Measurements from ENCODE around the gene THAP3. TPM values are rescaled to one million over a fixed set of nuclear protein-coding genes. Genes with fewer than 3 reads are reported as not detected.
A peak's percentile ranks its signal among the peaks of the same experiment; 100 is the strongest.

The THAP3 gene
- total and polyA plus RNA-seq, 9 of the 15 experiments (the other 6 are each of a cell fraction or from before 2014, with no cell fraction given), result 1.9 to 31.2 (median 18.2) TPM

DNA sequence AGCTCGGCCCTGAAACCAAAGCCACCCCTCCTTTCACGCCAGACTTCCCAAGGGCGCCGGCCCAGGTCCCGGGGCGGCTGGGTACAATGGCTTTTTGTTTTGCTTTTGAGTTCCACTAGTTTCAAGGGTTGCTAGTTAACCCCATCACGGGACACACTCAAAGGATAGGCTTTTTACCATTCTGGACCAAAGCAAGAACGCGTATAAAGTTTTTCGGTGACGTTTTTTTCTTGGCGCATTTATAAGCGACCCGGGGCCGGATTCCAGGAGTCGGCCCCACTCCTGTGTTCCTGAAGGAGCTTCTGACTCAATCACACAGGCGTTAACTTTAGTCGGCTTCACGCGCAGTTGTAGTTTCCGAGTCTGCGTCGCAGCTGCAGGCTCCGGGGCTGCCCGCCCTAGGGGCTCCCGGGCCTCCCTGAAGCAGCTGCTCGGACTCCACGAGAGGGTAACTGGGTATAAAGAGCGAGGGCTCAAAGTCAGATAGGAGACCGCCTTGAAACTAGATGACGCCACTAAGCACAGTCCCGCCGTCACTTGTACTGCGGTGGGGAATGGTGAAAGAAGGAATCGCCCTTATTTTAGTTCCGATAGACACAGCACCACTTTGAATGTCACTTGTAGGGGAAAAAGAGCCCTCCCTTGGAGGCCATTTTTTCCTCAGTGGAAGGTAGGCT lies 21.3 kb upstream of the THAP3 start (continued):
- TF ChIP-seq PHF21A (IDR thresholded peaks at IDR 0.05; ENCODE audit: borderline replicate concordance, low read depth) (no peak), KLF6 (CRISPR knock-in tag; IDR thresholded peaks at IDR 0.05; ENCODE audit: borderline replicate concordance) (no peak), PHB2 (IDR thresholded peaks at IDR 0.05; ENCODE audit: low read depth) (no peak), SUPT5H (IDR thresholded peaks at IDR 0.05) (0 out of 2 replicates have a peak, but pooled peaks have one; percentile 78), CEBPG (CRISPR knock-in tag; IDR thresholded peaks at IDR 0.05) (no peak), CEBPG (tag; conservative IDR thresholded peaks at IDR 0.05 in 1 of 2, IDR thresholded peaks at IDR 0.05 in 1 of 2) (no peak), KDM2B (CRISPR knock-in tag; IDR thresholded peaks at IDR 0.05) (0 out of 2 replicates have a peak, but pooled peaks have one; percentile 39), RBFOX2 (IDR thresholded peaks at IDR 0.05; ENCODE audit: low read depth, low read length) (peak; percentile 49), RBM17 (IDR thresholded peaks at IDR 0.05; ENCODE audit: borderline replicate concordance, low read depth, low read length) (no peak), ATF3 (IDR thresholded peaks at IDR 0.05) (peak; percentile 38; the same call in 1 of the 2 replicates), ATF3 (CRISPR knock-in tag; conservative IDR thresholded peaks at IDR 0.05) (no peak), NR3C1 (CRISPR knock-in tag; IDR thresholded peaks at IDR 0.05) (no peak), BRF2 (IDR thresholded peaks at IDR 0.05; ENCODE audit: borderline replicate concordance, insufficient read depth, insufficient read length) (no peak), CHD2 (IDR thresholded peaks at IDR 0.05; ENCODE audit: low read depth, low read length) (0 out of 2 replicates have a peak, but pooled peaks have one; percentile 20), RBBP5 (IDR thresholded peaks at IDR 0.05; ENCODE audit: borderline replicate concordance, insufficient read depth, low read length, poor library complexity, severe bottlenecking) (peak; percentile 63), HMBOX1 (IDR thresholded peaks at IDR 0.05) (peak; percentile 83), NCOA1 (IDR thresholded peaks at IDR 0.05; ENCODE audit: low read depth) (no peak)
- TF ChIP-seq, protein P1, sequence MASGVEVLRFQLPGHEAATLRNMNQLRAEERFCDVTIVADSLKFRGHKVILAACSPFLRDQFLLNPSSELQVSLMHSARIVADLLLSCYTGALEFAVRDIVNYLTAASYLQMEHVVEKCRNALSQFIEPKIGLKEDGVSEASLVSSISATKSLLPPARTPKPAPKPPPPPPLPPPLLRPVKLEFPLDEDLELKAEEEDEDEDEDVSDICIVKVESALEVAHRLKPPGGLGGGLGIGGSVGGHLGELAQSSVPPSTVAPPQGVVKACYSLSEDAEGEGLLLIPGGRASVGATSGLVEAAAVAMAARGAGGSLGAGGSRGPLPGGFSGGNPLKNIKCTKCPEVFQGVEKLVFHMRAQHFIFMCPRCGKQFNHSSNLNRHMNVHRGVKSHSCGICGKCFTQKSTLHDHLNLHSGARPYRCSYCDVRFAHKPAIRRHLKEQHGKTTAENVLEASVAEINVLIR (CRISPR knock-in tag; IDR thresholded peaks at IDR 0.05), result 0 out of 2 replicates have a peak, but pooled peaks have one; percentile 26
- TF ChIP-seq, protein P2, sequence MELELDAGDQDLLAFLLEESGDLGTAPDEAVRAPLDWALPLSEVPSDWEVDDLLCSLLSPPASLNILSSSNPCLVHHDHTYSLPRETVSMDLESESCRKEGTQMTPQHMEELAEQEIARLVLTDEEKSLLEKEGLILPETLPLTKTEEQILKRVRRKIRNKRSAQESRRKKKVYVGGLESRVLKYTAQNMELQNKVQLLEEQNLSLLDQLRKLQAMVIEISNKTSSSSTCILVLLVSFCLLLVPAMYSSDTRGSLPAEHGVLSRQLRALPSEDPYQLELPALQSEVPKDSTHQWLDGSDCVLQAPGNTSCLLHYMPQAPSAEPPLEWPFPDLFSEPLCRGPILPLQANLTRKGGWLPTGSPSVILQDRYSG (tag; conservative IDR thresholded peaks at IDR 0.05; ENCODE audit: low read depth), result no peak
- TF ChIP-seq, protein P3, sequence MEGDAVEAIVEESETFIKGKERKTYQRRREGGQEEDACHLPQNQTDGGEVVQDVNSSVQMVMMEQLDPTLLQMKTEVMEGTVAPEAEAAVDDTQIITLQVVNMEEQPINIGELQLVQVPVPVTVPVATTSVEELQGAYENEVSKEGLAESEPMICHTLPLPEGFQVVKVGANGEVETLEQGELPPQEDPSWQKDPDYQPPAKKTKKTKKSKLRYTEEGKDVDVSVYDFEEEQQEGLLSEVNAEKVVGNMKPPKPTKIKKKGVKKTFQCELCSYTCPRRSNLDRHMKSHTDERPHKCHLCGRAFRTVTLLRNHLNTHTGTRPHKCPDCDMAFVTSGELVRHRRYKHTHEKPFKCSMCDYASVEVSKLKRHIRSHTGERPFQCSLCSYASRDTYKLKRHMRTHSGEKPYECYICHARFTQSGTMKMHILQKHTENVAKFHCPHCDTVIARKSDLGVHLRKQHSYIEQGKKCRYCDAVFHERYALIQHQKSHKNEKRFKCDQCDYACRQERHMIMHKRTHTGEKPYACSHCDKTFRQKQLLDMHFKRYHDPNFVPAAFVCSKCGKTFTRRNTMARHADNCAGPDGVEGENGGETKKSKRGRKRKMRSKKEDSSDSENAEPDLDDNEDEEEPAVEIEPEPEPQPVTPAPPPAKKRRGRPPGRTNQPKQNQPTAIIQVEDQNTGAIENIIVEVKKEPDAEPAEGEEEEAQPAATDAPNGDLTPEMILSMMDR (IDR thresholded peaks at IDR 0.05 in 2 of 3, conservative IDR thresholded peaks at IDR 0.05 in 1 of 3; ENCODE audit: insufficient read depth in 2 of 3, low read depth in 1 of 3, low read length in 3 of 3), result no peak

Data from K562 (cell line).